ENCODE results near the gene ADAMTS6.

GRCh38 chr5:65185468-65185867 is 296.3 kb downstream of the ADAMTS6 start:
- TF ChIP-seq CTCF (IDR thresholded peaks at IDR 0.05; ENCODE audit: insufficient read depth, low read length, poor library complexity, severe bottlenecking) (no peak), EZH2phosphoT487 (conservative IDR thresholded peaks at IDR 0.05; ENCODE audit: low read length) (no peak)

All from SU-DHL-6 (cell line).